Left lung (tissue), 10 donors: Measurements from ENCODE around the gene TFE3. TPM values are rescaled to one million over a fixed set of nuclear protein-coding genes. Genes with fewer than 3 reads are reported as not detected.
A peak's percentile ranks its signal among the peaks of the same experiment; 100 is the strongest.

Experiments used
- ATAC-seq: fragments of 200-7000 bp; cut with Tn5 transposase; one replicate; pipeline ENCODE4 v1.9.1; 2020; ENCODE audit warnings: moderate library complexity
- DNase-seq, 4 donors: peaks; one replicate each; pipeline ENCODE4 v3.0.0-alpha.2; 2013 to 2020
- H3K27ac ChIP-seq, 2 donors: fragments of 200-600 bp; sonication (generic) in 1 of 2; one replicate each; pipeline versions ENCODE4 v1.5.0 to v1.8.0; 2020 to 2021
- H3K27me3 ChIP-seq, 2 donors: fragments of 200-600 bp; sonication (generic) in 1 of 2; one replicate each; pipeline versions ENCODE4 v1.5.0 to v1.8.0; 2020 to 2021
- H3K36me3 ChIP-seq, 2 donors: fragments of 200-600 bp; sonication (generic) in 1 of 2; one replicate each; pipeline versions ENCODE4 v1.5.0 to v1.8.0; 2020 to 2021
- H3K4me1 ChIP-seq, 2 donors: fragments of 200-600 bp; one replicate each; pipeline ENCODE4 v1.8.0; 2021
- H3K4me3 ChIP-seq, 2 donors: fragments of 200-600 bp; sonication (generic) in 1 of 2; one replicate each; pipeline versions ENCODE4 v1.5.0 to v1.8.0; 2020 to 2021; ENCODE audit warnings: mild to moderate bottlenecking in 1 of 2
- H3K9me3 ChIP-seq, 2 donors: fragments of 200-600 bp; sonication (generic) in 1 of 2; one replicate each; pipeline versions ENCODE4 v1.5.0 to v1.8.0; 2020 to 2021
- CTCF ChIP-seq, 2 donors: fragments of 200-600 bp; sonication (generic) in 1 of 2; IDR thresholded peaks; one replicate each; pipeline versions ENCODE4 v1.5.0 to v1.8.0; 2021; ENCODE audit warnings: antibody characterized with exemption in 2 of 2
- intact Hi-C, 2 donors: fragments of 100-400 bp; cut with DNase I; formaldehyde crosslinking; loops; one replicate each; pipeline versions ENCODE4 v1.11.2 to v1.14.2; 2022
- polyA plus RNA-seq, 6 donors: library from polyadenylated mRNA; unstranded; fragments of 120-200 nt; gene quantifications; one replicate each; pipeline ENCODE4 v1.2.1, GENCODE V29; 2013; ENCODE audit not compliant: insufficient read length in 6 of 6
- total RNA-seq, 2 donors: library from RNA; stranded (reverse); fragmentation: NEBNext Ultra II Directional; extraction: Animal tissue kit (Norgen Biotek cat#: 25700); gene quantifications; one replicate each; pipeline ENCODE4 v1.2.1, GENCODE V29; 2021
- donor health status: DM: no; HTN: yes; CAD: no.
- donor health status: DM: no; HTN: no; CAD: no.

TFE3 gene
- total and polyA plus RNA-seq, 8 donors = 36.2 to 63.5 (median 42.9) TPM

GRCh38 chrX:49058794-49059193 lies 15.6 kb upstream of the TFE3 start, which contains the start of gene CCDC120:
Gene CCDC120, plus strand, starts transcription at chrX:49058999. Its CDS starts 3,043 bp downstream, at chrX:49062042.
- Histone ChIP-seq H3K27me3 (no peaks in the 10 kb centered on the region), H3K4me3 (peak within 1 kb of the TSS in 1 of 2 donors; percentile 32), H3K36me3 (peaks cover 0 to 6% of the 10 kb centered on the region in 2 donors), H3K27ac (peak within 1 kb of the TSS in 1 of 2 donors; percentile 37), H3K9me3 (no peaks in the 10 kb centered on the region), H3K4me1 (no peaks in the 10 kb centered on the region)
- no peak for TF ChIP-seq CTCF (IDR thresholded peaks at IDR 0.05)
- intact Hi-C loops = no loop called here
- no peak for DNase-seq
- peak; percentile 90 for ATAC-seq

GRCh38 chrX:49054073-49054762 lies 11.1 kb upstream of the TFE3 start:
- Histone ChIP-seq H3K27me3 (no peaks in the 10 kb centered on the region), H3K27ac (peak overlapping the region; percentile 48 to 83), H3K4me1 (no peaks in the 10 kb centered on the region), H3K36me3 (no peaks in the 10 kb centered on the region), H3K4me3 (peak overlapping the region; percentile 44 to 47), H3K9me3 (no peaks in the 10 kb centered on the region)
- intact Hi-C loops = no loop called here
- DNase-seq = no peak
- ATAC-seq = no peak
- no peak for TF ChIP-seq CTCF (IDR thresholded peaks at IDR 0.05)

GRCh38 chrX:49053223-49054072 lies 10.3 kb upstream of the TFE3 start:
- H3K27ac ChIP-seq = peak overlapping the region; percentile 48 to 83
- peak overlapping the region; percentile 44 to 47 for H3K4me3 ChIP-seq
- no peaks in the 10 kb centered on the region for H3K9me3 ChIP-seq
- TF ChIP-seq CTCF (IDR thresholded peaks at IDR 0.05) = no peak
- DNase-seq (peak; percentile 50 to 85 (median 71)), ATAC-seq (peak; percentile 83)
- H3K27me3 ChIP-seq = no peaks in the 10 kb centered on the region
- intact Hi-C loops = no loop called here
- H3K4me1 ChIP-seq = no peaks in the 10 kb centered on the region
- no peaks in the 10 kb centered on the region for H3K36me3 ChIP-seq

GRCh38 chrX:49043987-49044281 lies 777 bp upstream of the TFE3 start:
- H3K4me1 ChIP-seq = peaks cover 11 to 19% of the 10 kb centered on the region in 2 donors
- ATAC-seq (no peak), DNase-seq (no peak)
- no peak for TF ChIP-seq CTCF (IDR thresholded peaks at IDR 0.05)
- peaks cover 0 to 5% of the 10 kb centered on the region in 2 donors for H3K36me3 ChIP-seq
- no peaks in the 10 kb centered on the region for H3K27me3 ChIP-seq
- H3K4me3 ChIP-seq = peak overlapping the region in 1 of 2 donors; percentile 7
- H3K27ac ChIP-seq = peak overlapping the region; percentile 48 to 82
- intact Hi-C loops = no loop called here
- H3K9me3 ChIP-seq = no peaks in the 10 kb centered on the region

- H3K27me3 ChIP-seq = no peaks in the 10 kb centered on the region
- H3K36me3 ChIP-seq = peaks cover 0 to 18% of the 10 kb centered on the region in 2 donors
- TF ChIP-seq CTCF (IDR thresholded peaks at IDR 0.05) = no peak
- peak overlapping the region; percentile 93 to 96 for H3K27ac ChIP-seq
- H3K4me3 ChIP-seq = peak overlapping the region; percentile 57 to 70
- DNase-seq (no peak), ATAC-seq (peak; percentile 0)
- intact Hi-C loops = no loop called here
- peaks cover 11 to 25% of the 10 kb centered on the region in 2 donors for H3K4me1 ChIP-seq
- no peaks in the 10 kb centered on the region for H3K9me3 ChIP-seq
These were observed 457 bp downstream of the TFE3 start for GRCh38 chrX:49042581-49043219.
